Measurements from ENCODE around the gene GRB14. TPM values are rescaled to one million over a fixed set of nuclear protein-coding genes. Genes with fewer than 3 reads are reported as not detected.

Gene GRB14
- total RNA-seq, 1 experiment from 2014 or later, result 6.3 TPM

DNA sequence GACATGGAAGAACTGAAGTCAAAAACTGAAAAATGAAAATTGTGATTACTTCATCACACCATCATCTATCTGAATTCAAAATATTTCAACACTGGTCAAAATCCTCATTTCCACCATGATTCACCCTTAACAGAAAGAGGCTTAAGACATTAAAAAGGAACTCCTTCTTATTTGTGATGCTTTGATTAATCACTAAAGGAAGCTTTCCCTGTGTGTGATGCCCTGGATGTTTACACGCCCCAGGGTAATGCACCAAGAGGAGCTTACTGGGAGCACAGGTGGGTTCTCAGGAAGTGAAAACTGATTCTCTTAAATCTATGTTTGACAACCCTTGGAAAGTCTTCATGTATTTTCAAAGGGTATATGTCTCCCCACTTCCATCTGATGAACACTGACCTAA lies 11.5 kb downstream of the GRB14 start (continued):
- TF ChIP-seq TCF7L2 (IDR thresholded peaks at IDR 0.05; ENCODE audit: borderline replicate concordance, extremely low read depth, insufficient read depth, insufficient read length) (no peak), ZFX (IDR thresholded peaks at IDR 0.05) (no peak), SP1 (IDR thresholded peaks at IDR 0.05; ENCODE audit: low read depth) (no peak), EGR1 (IDR thresholded peaks at IDR 0.05; ENCODE audit: low read depth) (no peak), POLR2A (IDR thresholded peaks at IDR 0.05; ENCODE audit: borderline replicate concordance, extremely low read depth, insufficient read depth, insufficient read length) (no peak), YY1 (IDR thresholded peaks at IDR 0.05; ENCODE audit: extremely low read depth, insufficient replicate concordance, low read depth, low read length) (no peak), JUND (IDR thresholded peaks at IDR 0.05) (no peak), POLR2AphosphoS5 (IDR thresholded peaks at IDR 0.05; ENCODE audit: low read depth, low read length) (no peak)
- TF ChIP-seq, protein P1, sequence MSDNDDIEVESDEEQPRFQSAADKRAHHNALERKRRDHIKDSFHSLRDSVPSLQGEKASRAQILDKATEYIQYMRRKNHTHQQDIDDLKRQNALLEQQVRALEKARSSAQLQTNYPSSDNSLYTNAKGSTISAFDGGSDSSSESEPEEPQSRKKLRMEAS (IDR thresholded peaks at IDR 0.05), result no peak

DNA sequence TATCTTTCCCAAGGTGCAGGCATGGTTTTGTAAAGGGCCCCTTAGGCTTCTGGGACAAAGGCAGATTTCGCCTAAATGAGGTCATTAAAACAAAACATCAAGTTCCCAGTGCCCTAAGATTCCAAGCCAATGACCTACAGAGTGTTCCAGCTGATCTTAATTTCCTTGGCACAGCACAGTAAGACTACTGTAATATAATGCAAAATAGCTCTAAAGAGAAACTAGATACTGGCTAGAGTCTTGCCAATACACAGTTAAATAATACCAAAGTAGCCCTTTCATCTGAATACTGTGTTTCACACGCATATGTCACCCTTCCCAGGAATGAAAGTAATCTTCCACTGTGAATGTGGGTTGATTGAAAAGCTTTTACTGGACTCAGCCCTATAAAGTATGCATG lies 14.7 kb downstream of the GRB14 start:
- Histone ChIP-seq H3K4me3 (replicated peaks in 1 of 2; ENCODE audit: low read depth in 1 of 2, low read length in 2 of 2) (no peak overlapping the region), H3K4me1 (ENCODE audit: control insufficient read depth in 1 of 2, insufficient read depth in 2 of 2, low read length in 2 of 2) (no peaks in the 10 kb centered on the region), H3K9me3 (ENCODE audit: control insufficient read depth in 1 of 2, insufficient read depth in 1 of 2, low read depth in 1 of 2, low read length in 2 of 2) (no peaks in the 10 kb centered on the region), H4K20me1 (ENCODE audit: insufficient read depth) (no peaks in the 10 kb centered on the region), H3K4me2 (ENCODE audit: low read length) (no peak overlapping the region), H3K27me3 (ENCODE audit: insufficient read depth, low read length) (no peaks in the 10 kb centered on the region), H3K9me2 (ENCODE audit: insufficient read depth) (no peaks in the 10 kb centered on the region), H3K36me3 (ENCODE audit: control insufficient read depth in 1 of 2, insufficient read depth in 2 of 2, low read length in 2 of 2) (no peaks in the 10 kb centered on the region), H3K79me2 (ENCODE audit: insufficient read depth, low read length) (no peaks in the 10 kb centered on the region), H3K9ac (ENCODE audit: low read length) (no peak overlapping the region), H3K27ac (ENCODE audit: low read depth, low read length) (no peak overlapping the region), H2AFZ (ENCODE audit: low read depth, low read length, poor library complexity, severe bottlenecking) (no peak overlapping the region)
- ChIA-PET RAD21 (ENCODE audit: low non-redundant PET in 1 of 2, low total read pairs in 2 of 2, uncharacterized antibody in 2 of 2, unreplicated experiment in 2 of 2) (no interaction called here), CTCF (no interaction called here), POLR2A (no interaction called here)
- intact Hi-C loops (cut with micrococcal nuclease), result no loop called here
- DNase-seq (ENCODE audit: low read depth, low spot score) (no peak), ATAC-seq (no peak)
- TF ChIP-seq, protein P2, sequence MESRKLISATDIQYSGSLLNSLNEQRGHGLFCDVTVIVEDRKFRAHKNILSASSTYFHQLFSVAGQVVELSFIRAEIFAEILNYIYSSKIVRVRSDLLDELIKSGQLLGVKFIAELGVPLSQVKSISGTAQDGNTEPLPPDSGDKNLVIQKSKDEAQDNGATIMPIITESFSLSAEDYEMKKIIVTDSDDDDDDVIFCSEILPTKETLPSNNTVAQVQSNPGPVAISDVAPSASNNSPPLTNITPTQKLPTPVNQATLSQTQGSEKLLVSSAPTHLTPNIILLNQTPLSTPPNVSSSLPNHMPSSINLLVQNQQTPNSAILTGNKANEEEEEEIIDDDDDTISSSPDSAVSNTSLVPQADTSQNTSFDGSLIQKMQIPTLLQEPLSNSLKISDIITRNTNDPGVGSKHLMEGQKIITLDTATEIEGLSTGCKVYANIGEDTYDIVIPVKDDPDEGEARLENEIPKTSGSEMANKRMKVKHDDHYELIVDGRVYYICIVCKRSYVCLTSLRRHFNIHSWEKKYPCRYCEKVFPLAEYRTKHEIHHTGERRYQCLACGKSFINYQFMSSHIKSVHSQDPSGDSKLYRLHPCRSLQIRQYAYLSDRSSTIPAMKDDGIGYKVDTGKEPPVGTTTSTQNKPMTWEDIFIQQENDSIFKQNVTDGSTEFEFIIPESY (IDR thresholded peaks at IDR 0.05; ENCODE audit: extremely low read depth, insufficient replicate concordance, low read length), result no peak
- TF ChIP-seq ZNF274 (IDR thresholded peaks at IDR 0.05; ENCODE audit: low read depth, low read length) (no peak), EGR1 (IDR thresholded peaks at IDR 0.05; ENCODE audit: low read depth) (no peak), EZH2 (IDR thresholded peaks at IDR 0.05) (no peak), CBX3 (IDR thresholded peaks at IDR 0.05; ENCODE audit: low read depth) (no peak), RAD21 (IDR thresholded peaks at IDR 0.05; ENCODE audit: low read depth) (no peak), TCF7L2 (IDR thresholded peaks at IDR 0.05; ENCODE audit: borderline replicate concordance, extremely low read depth, insufficient read depth, insufficient read length) (no peak), ZFX (IDR thresholded peaks at IDR 0.05) (no peak), JUND (IDR thresholded peaks at IDR 0.05) (no peak)
- TF ChIP-seq, protein P1 (IDR thresholded peaks at IDR 0.05), result no peak
- TF ChIP-seq, protein P3, sequence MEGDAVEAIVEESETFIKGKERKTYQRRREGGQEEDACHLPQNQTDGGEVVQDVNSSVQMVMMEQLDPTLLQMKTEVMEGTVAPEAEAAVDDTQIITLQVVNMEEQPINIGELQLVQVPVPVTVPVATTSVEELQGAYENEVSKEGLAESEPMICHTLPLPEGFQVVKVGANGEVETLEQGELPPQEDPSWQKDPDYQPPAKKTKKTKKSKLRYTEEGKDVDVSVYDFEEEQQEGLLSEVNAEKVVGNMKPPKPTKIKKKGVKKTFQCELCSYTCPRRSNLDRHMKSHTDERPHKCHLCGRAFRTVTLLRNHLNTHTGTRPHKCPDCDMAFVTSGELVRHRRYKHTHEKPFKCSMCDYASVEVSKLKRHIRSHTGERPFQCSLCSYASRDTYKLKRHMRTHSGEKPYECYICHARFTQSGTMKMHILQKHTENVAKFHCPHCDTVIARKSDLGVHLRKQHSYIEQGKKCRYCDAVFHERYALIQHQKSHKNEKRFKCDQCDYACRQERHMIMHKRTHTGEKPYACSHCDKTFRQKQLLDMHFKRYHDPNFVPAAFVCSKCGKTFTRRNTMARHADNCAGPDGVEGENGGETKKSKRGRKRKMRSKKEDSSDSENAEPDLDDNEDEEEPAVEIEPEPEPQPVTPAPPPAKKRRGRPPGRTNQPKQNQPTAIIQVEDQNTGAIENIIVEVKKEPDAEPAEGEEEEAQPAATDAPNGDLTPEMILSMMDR (IDR thresholded peaks at IDR 0.05 in 2 of 3, conservative IDR thresholded peaks at IDR 0.05 in 1 of 3; ENCODE audit: borderline replicate concordance in 1 of 3, insufficient read depth in 1 of 3, low read depth in 2 of 3, low read length in 2 of 3), result no peak
- BruUV-seq (replicated peaks), result no TSS peak

Measured in HCT116 (cell line).